H1 (cell line): ENCODE data around the gene WDFY3. TPM values are rescaled to one million over a fixed set of nuclear protein-coding genes. Genes with fewer than 3 reads are reported as not detected.

Experiments
- CTCF ChIA-PET: fragments of 300-600 bp; sonication (Branson Sonifier 250); formaldehyde crosslinking; loops from one replicate; lab custom pipeline; 2021; ENCODE audit not compliant: partially characterized antibody; lab: Charles Lee
- POLR2A ChIA-PET: fragments of 300-600 bp; sonication (Branson Sonifier 250); formaldehyde crosslinking; loops from one replicate; lab custom pipeline; 2021; ENCODE audit warnings: inconsistent platforms; ENCODE audit not compliant: partially characterized antibody; lab: Charles Lee
- DNase-seq, 2 experiments: peaks; one replicate each; pipeline versions ENCODE4 v3.0.0 to v3.0.0-alpha.2; 2010 to 2022; ENCODE audit warnings: low spot score in 2 of 2, low read depth in 1 of 2, mixed read lengths in 1 of 2
- FAIRE-seq: peaks from 2 replicates; lab custom pipeline; 2011; peaks lifted over from hg19 to GRCh38; lab: Jason Lieb, UNC
- H2AFZ ChIP-seq: 2 replicates; pipeline ENCODE4 v1.8.1; 2012; ENCODE audit warnings: low read length, inconsistent platforms
- H2AK5ac ChIP-seq: 2 replicates; pipeline ENCODE4 v1.6.1; 2013; ENCODE audit warnings: low read depth, low read length
- H2BK120ac ChIP-seq: replicated peaks from 2 replicates; pipeline ENCODE3; 2013; ENCODE audit warnings: low read depth, low read length, inconsistent platforms
- H2BK12ac ChIP-seq: 2 replicates; pipeline ENCODE4 v1.6.1; 2013; ENCODE audit warnings: low read depth, low read length
- H2BK15ac ChIP-seq: 2 replicates; pipeline ENCODE4 v1.6.1; 2013; ENCODE audit warnings: low read length
- H2BK20ac ChIP-seq: 2 replicates; pipeline ENCODE4 v1.6.1; 2013; ENCODE audit warnings: low read length
- H2BK5ac ChIP-seq: 2 replicates; pipeline ENCODE4 v1.6.1; 2013; ENCODE audit warnings: low read depth, low read length
- H3K14ac ChIP-seq: 2 replicates; pipeline ENCODE4 v1.6.1; 2013; ENCODE audit warnings: inconsistent platforms; ENCODE audit not compliant: insufficient read length
- H3K18ac ChIP-seq: 2 replicates; pipeline ENCODE4 v1.6.1; 2013; ENCODE audit warnings: low read length; ENCODE audit errors: extremely low read depth
- H3K23ac ChIP-seq: 2 replicates; pipeline ENCODE4 v1.6.1; 2013; ENCODE audit warnings: inconsistent platforms; ENCODE audit not compliant: insufficient read length
- H3K23me2 ChIP-seq: 2 replicates; pipeline ENCODE4 v1.6.1; 2013; ENCODE audit warnings: low read depth, low read length
- H3K27ac ChIP-seq: 2 replicates; pipeline ENCODE4 v1.6.1; 2011; ENCODE audit warnings: low read depth, low read length, inconsistent platforms
- H3K27me3 ChIP-seq, 4 experiments: replicated peaks in 1 of 4; 1 replicate in 1 of 4; 2 replicates in 3 of 4; pipeline versions ENCODE4 v1.6.1 to v1.8.1; 2011 to 2013; ENCODE audit warnings: low read length in 3 of 4, mild to moderate bottlenecking in 3 of 4, inconsistent platforms in 2 of 4, mixed read lengths in 2 of 4, moderate library complexity in 1 of 4; ENCODE audit not compliant: control insufficient read depth in 3 of 4, insufficient read depth in 3 of 4; ENCODE audit errors: extremely low read depth in 1 of 4
- H3K36me3 ChIP-seq, 4 experiments: 2 replicates each; pipeline versions ENCODE4 v1.6.1 to v1.8.1; 2011 to 2013; ENCODE audit warnings: mild to moderate bottlenecking in 4 of 4, low read length in 3 of 4, moderate library complexity in 2 of 4, control low read depth in 1 of 4, inconsistent platforms in 1 of 4; ENCODE audit not compliant: insufficient read depth in 4 of 4, control insufficient read depth in 2 of 4
- H3K4ac ChIP-seq: replicated peaks from 2 replicates; pipeline ENCODE3; 2013; ENCODE audit warnings: low read length, low read depth, mixed read lengths, inconsistent platforms; ENCODE audit not compliant: insufficient read length
- H3K4me1 ChIP-seq, 4 experiments: replicated peaks in 1 of 4; 1 replicate in 1 of 4; 2 replicates in 3 of 4; pipeline versions ENCODE4 v1.6.1 to v1.8.1; 2011 to 2013; ENCODE audit warnings: low read length in 3 of 4, inconsistent platforms in 2 of 4, mixed read lengths in 1 of 4; ENCODE audit not compliant: insufficient read depth in 4 of 4, control insufficient read depth in 3 of 4
- H3K4me2 ChIP-seq, 2 experiments: 2 replicates each; pipeline versions ENCODE4 v1.6.1 to v1.8.1; 2011 to 2013; ENCODE audit warnings: low read depth in 2 of 2, low read length in 2 of 2, control low read depth in 1 of 2, inconsistent platforms in 1 of 2, mild to moderate bottlenecking in 1 of 2; ENCODE audit not compliant: insufficient read depth in 1 of 2
- H3K4me3 ChIP-seq, 4 experiments: fragments of 200-600, 300-600 bp in 1 of 4; sonication (generic), shearing (Covaris generic), sonication (Bioruptor Twin) in 1 of 4; 2 replicates each; pipeline versions ENCODE4 v1.5.1 to v1.8.1; 2011 to 2016; ENCODE audit warnings: low read length in 4 of 4, low read depth in 3 of 4, control low read depth in 2 of 4, inconsistent platforms in 2 of 4, mild to moderate bottlenecking in 2 of 4, mixed read lengths in 1 of 4, moderate library complexity in 1 of 4; ENCODE audit not compliant: insufficient read depth in 2 of 4; ENCODE audit errors: extremely low read depth in 1 of 4
- H3K56ac ChIP-seq: replicated peaks from 2 replicates; pipeline ENCODE3; 2013; ENCODE audit warnings: low read depth, mild to moderate bottlenecking, mixed read lengths, low read length, inconsistent platforms; ENCODE audit not compliant: insufficient read length
- H3K79me1 ChIP-seq: 2 replicates; pipeline ENCODE4 v1.6.1; 2013; ENCODE audit warnings: low read depth, low read length, control low read depth
- H3K79me2 ChIP-seq, 2 experiments: 2 replicates each; pipeline versions ENCODE4 v1.6.1 to v1.8.1; 2012 to 2013; ENCODE audit warnings: low read length in 2 of 2, mild to moderate bottlenecking in 2 of 2, inconsistent platforms in 1 of 2; ENCODE audit not compliant: insufficient read depth in 2 of 2, control insufficient read depth in 1 of 2
- H3K9ac ChIP-seq, 4 experiments: replicated peaks in 1 of 4; 1 replicate in 1 of 4; 2 replicates in 3 of 4; pipeline versions ENCODE4 v1.6.1 to v1.8.1; 2011 to 2013; ENCODE audit warnings: low read depth in 3 of 4, low read length in 3 of 4, control low read depth in 2 of 4, mild to moderate bottlenecking in 2 of 4, moderate library complexity in 2 of 4, inconsistent platforms in 1 of 4; ENCODE audit errors: extremely low read depth in 1 of 4
- H3K9me3 ChIP-seq, 2 experiments: 2 replicates each; pipeline versions ENCODE4 v1.6.1 to v1.8.1; 2012 to 2013; ENCODE audit warnings: mild to moderate bottlenecking in 2 of 2, moderate library complexity in 2 of 2, control low read depth in 1 of 2, inconsistent platforms in 1 of 2, low read depth in 1 of 2, low read length in 1 of 2, mixed read lengths in 1 of 2; ENCODE audit not compliant: insufficient read depth in 2 of 2
- H4K20me1 ChIP-seq, 2 experiments: replicated peaks in 1 of 2; 2 replicates each; pipeline versions ENCODE3 to v1.8.1; 2011 to 2013; ENCODE audit warnings: inconsistent platforms in 2 of 2, low read length in 2 of 2, mild to moderate bottlenecking in 1 of 2; ENCODE audit not compliant: insufficient read depth in 2 of 2, control insufficient read depth in 1 of 2
- H4K5ac ChIP-seq: 2 replicates; pipeline ENCODE4 v1.6.1; 2013; ENCODE audit warnings: low read length, low read depth, mixed read lengths, inconsistent platforms; ENCODE audit not compliant: insufficient read length
- H4K8ac ChIP-seq: 2 replicates; pipeline ENCODE4 v1.8.0; 2013; ENCODE audit warnings: mild to moderate bottlenecking, moderate library complexity, low read length, inconsistent platforms; ENCODE audit not compliant: insufficient read depth; ENCODE audit errors: extremely low read depth
- H4K91ac ChIP-seq: replicated peaks from 2 replicates; pipeline ENCODE3; 2013; ENCODE audit warnings: low read length, mixed read lengths, inconsistent platforms; ENCODE audit not compliant: insufficient read length
- CEBPB ChIP-seq: IDR thresholded peaks from 2 replicates; pipeline ENCODE4 v1.6.1; 2012; ENCODE audit warnings: low read depth, low read length
- EZH2 ChIP-seq: fragments of 200-600 bp; sonication (generic); IDR thresholded peaks from 2 replicates; pipeline ENCODE4 v1.7.1; 2012; ENCODE audit warnings: low read depth, mild to moderate bottlenecking, moderate library complexity, low read length, inconsistent platforms; ENCODE audit not compliant: severe bottlenecking
- KDM5A ChIP-seq: fragments of 200-600 bp; IDR thresholded peaks from 2 replicates; pipeline ENCODE4 v1.7.1; 2012; ENCODE audit warnings: mild to moderate bottlenecking, low read length, inconsistent platforms, mixed read lengths
- PHF8 ChIP-seq: fragments of 200-600 bp; sonication (generic); conservative IDR thresholded peaks from 2 replicates; pipeline ENCODE4 v1.7.1; 2012; ENCODE audit warnings: low read depth, mild to moderate bottlenecking, inconsistent platforms, low read length, moderate library complexity
- POU5F1 ChIP-seq: IDR thresholded peaks from 2 replicates; pipeline ENCODE4 v1.6.1; 2011; ENCODE audit warnings: low read depth, mild to moderate bottlenecking, low read length, moderate library complexity
- RBBP5 ChIP-seq: IDR thresholded peaks from 2 replicates; pipeline ENCODE4 v1.7.1; 2012; ENCODE audit warnings: low read depth, mild to moderate bottlenecking, inconsistent platforms, low read length, moderate library complexity, borderline replicate concordance
- RXRA ChIP-seq: IDR thresholded peaks from 2 replicates; pipeline ENCODE4 v1.6.1; 2011; ENCODE audit warnings: low read depth, mild to moderate bottlenecking, low read length, moderate library complexity; ENCODE audit not compliant: insufficient read depth
- SP2 ChIP-seq: IDR thresholded peaks from 2 replicates; pipeline ENCODE4 v1.6.1; 2012; ENCODE audit warnings: mild to moderate bottlenecking, low read length, inconsistent platforms
- TAF7 ChIP-seq: optimal IDR thresholded peaks from 2 replicates; pipeline ENCODE3; 2011; ENCODE audit warnings: low read depth, mild to moderate bottlenecking, inconsistent platforms, low read length, moderate library complexity, borderline replicate concordance
- TEAD4 ChIP-seq: IDR thresholded peaks from 2 replicates; pipeline ENCODE4 v1.6.1; 2012; ENCODE audit warnings: low read depth, low read length, inconsistent platforms, mixed read lengths
- WGBS, 2 experiments: shearing (Covaris generic) in 1 of 2; methylation state at CpG; one replicate each; pipeline versions ENCODE4 v1.1.6 to v1.1.7; 2013 to 2015; ENCODE audit warnings: low lambda C conversion rate in 2 of 2, mixed read lengths in 2 of 2, inconsistent platforms in 1 of 2, low coverage in 1 of 2, missing lambda C conversion rate in 1 of 2; ENCODE audit not compliant: insufficient replicate concordance in 2 of 2, insufficient coverage in 1 of 2, insufficient read length in 1 of 2; ENCODE audit errors: extremely low coverage in 1 of 2, missing lambda C conversion rate in 1 of 2; 5-methylcytosine and 5-hydroxymethylcytosine counted together
- polyA plus RNA-seq, 7 experiments: library from polyadenylated mRNA; depleted of rRNA in 3 of 7; stranded (reverse) in 5 of 7; unstranded in 2 of 7; fragments of >200 nt in 5 of 7; fragments of 200-250 nt in 2 of 7; gene quantifications; 1 replicate in 5 of 7; 2 replicates in 1 of 7; 4 replicates in 1 of 7; pipeline versions ENCODE4 v1.2.1 to v1.2.3, GENCODE V29; 2011 to 2013; ENCODE audit warnings: missing spikeins in 2 of 7, mixed read lengths in 2 of 7
- total RNA-seq: library from RNA; stranded (reverse); fragmentation: NEBNext Ultra II Directional; extraction: Animal tissue kit (Norgen Biotek cat#: 25700); gene quantifications from 2 replicates; pipeline ENCODE4 v1.2.1, GENCODE V29; 2021
- TF ChIP-seq, protein P1 (sequence below): IDR thresholded peaks from 2 replicates; pipeline ENCODE4 v1.6.1; 2012; ENCODE audit warnings: inconsistent platforms
- TF ChIP-seq, protein P2 (sequence below), 3 experiments: IDR thresholded peaks; 1 replicate in 2 of 3; 2 replicates in 1 of 3; pipeline versions ENCODE4 v1.5.1 to v1.6.1; 2011; ENCODE audit warnings: low read length in 3 of 3, mild to moderate bottlenecking in 3 of 3, inconsistent platforms in 2 of 3, low read depth in 1 of 3, moderate library complexity in 1 of 3; ENCODE audit not compliant: insufficient read depth in 1 of 3; ENCODE audit errors: control extremely low read depth in 1 of 3

Gene WDFY3
- total and polyA plus RNA-seq, 2 of the 8 experiments (the other 6 are each of a cell fraction or from before 2014, with no cell fraction given): 25.6 to 62.4 TPM

DNA sequence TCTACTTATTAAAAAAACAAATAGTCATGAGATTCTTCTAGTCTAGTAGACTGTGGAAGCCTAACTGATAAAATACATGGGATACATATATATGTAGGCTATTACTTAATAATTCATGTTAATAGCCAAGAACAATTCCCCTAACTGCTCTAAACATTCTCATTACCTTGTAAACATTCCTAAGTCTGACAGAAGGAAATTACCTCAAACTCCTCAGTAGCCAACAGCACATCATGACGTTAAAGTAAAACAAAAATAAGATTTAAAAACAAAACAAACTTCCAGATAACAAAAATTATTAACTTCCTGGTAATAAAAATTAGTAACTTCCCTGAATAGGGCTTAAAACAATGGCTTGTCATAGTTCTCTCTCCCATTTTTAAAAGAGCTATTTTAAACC, 109.2 kb downstream of the WDFY3 start:
- H3K79me2 ChIP-seq: peaks cover 0 to 9% of the 10 kb centered on the region in 2 experiments; a peak in 2 of 4 replicates
- TF ChIP-seq, protein P1, sequence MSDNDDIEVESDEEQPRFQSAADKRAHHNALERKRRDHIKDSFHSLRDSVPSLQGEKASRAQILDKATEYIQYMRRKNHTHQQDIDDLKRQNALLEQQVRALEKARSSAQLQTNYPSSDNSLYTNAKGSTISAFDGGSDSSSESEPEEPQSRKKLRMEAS: no peak
- TF ChIP-seq KDM5A (no peak), SP2 (no peak), EZH2 (no peak), CEBPB (no peak), RXRA (no peak), TEAD4 (no peak), TAF7 (no peak), RBBP5 (no peak), POU5F1 (no peak), PHF8 (no peak)
- TF ChIP-seq, protein P2, sequence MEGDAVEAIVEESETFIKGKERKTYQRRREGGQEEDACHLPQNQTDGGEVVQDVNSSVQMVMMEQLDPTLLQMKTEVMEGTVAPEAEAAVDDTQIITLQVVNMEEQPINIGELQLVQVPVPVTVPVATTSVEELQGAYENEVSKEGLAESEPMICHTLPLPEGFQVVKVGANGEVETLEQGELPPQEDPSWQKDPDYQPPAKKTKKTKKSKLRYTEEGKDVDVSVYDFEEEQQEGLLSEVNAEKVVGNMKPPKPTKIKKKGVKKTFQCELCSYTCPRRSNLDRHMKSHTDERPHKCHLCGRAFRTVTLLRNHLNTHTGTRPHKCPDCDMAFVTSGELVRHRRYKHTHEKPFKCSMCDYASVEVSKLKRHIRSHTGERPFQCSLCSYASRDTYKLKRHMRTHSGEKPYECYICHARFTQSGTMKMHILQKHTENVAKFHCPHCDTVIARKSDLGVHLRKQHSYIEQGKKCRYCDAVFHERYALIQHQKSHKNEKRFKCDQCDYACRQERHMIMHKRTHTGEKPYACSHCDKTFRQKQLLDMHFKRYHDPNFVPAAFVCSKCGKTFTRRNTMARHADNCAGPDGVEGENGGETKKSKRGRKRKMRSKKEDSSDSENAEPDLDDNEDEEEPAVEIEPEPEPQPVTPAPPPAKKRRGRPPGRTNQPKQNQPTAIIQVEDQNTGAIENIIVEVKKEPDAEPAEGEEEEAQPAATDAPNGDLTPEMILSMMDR (IDR thresholded peaks at IDR 0.05; ENCODE audit: control extremely low read depth in 1 of 3, insufficient read depth in 1 of 3, low read depth in 1 of 3, low read length in 3 of 3): no peak

More for the DNA sequence above, 109.2 kb downstream of the WDFY3 start:
- Histone ChIP-seq H3K4me1 (peaks cover 0 to 3% (median 0%) of the 10 kb centered on the region in 4 experiments; a peak in 1 of 7 replicates), H2BK15ac (no peak overlapping the region), H3K4me3 (no peak overlapping the region), H2BK20ac (no peak overlapping the region), H3K18ac (no peak overlapping the region), H2AK5ac (no peak overlapping the region), H3K36me3 (peaks cover 0 to 3% (median 0%) of the 10 kb centered on the region in 4 experiments; a peak in 2 of 8 replicates), H2BK12ac (no peak overlapping the region), H3K9me3 (no peaks in the 10 kb centered on the region), H2AFZ (no peak overlapping the region), H4K8ac (no peak overlapping the region), H2BK5ac (no peak overlapping the region), H3K14ac (no peak overlapping the region), H3K4ac (no peak overlapping the region), H3K79me1 (0 out of 2 replicates have a peak, but pooled peaks cover 2% of the 10 kb centered on the region), H2BK120ac (no peak overlapping the region), H3K56ac (no peak overlapping the region), H4K5ac (no peak overlapping the region), H4K91ac (no peak overlapping the region), H4K20me1 (no peaks in the 10 kb centered on the region), H3K27me3 (no peaks in the 10 kb centered on the region), H3K4me2 (no peak overlapping the region), H3K27ac (no peak overlapping the region), H3K23me2 (no peaks in the 10 kb centered on the region), H3K23ac (no peak overlapping the region), H3K9ac (no peak overlapping the region)
- DNase-seq: no peak
- no peak for FAIRE-seq
- CTCF ChIA-PET: no interaction called here
- POLR2A ChIA-PET: no interaction called here
- WGBS, 2 experiments: 90% methylated on average over 1 of the region's 1 CpG; no CpG with 5 or more reads in 1 of the 2 experiments
